B cell (primary cell): ENCODE results near the gene TMEM131L.

Experiments
- EZH2 ChIP-seq: IDR thresholded peaks from 2 replicates; pipeline ENCODE4 v1.6.1; 2012; ENCODE audit warnings: borderline replicate concordance, low read depth, mild to moderate bottlenecking, moderate library complexity, low read length; ENCODE audit not compliant: insufficient read depth, poor library complexity, severe bottlenecking
- TF ChIP-seq, protein P1 (sequence below): fragments of 200-600 bp; IDR thresholded peaks from one replicate; pipeline ENCODE4 v1.8.0; 2022; ENCODE audit warnings: antibody characterized with exemption, mild to moderate bottlenecking

DNA sequence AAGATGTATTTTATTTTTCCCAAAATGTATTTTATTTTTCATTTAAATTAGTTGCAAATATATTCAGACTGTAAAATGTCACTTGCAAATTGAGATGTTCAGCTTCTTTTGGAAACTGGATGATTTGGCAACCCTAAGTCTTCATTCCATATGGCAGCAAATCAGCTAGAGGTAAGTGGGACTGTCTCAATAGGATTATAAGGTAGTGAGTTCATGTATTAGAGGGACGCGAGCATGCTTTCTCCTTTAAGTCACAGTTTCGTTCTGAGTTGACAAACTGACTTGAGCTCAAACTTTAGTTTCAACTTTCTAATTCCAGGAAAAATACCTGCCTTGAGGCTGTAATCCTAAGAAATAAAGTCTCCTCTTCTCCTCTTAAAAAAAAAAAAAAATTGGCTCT, 44.2 kb upstream of the TMEM131L start:
- TF ChIP-seq, protein P1, sequence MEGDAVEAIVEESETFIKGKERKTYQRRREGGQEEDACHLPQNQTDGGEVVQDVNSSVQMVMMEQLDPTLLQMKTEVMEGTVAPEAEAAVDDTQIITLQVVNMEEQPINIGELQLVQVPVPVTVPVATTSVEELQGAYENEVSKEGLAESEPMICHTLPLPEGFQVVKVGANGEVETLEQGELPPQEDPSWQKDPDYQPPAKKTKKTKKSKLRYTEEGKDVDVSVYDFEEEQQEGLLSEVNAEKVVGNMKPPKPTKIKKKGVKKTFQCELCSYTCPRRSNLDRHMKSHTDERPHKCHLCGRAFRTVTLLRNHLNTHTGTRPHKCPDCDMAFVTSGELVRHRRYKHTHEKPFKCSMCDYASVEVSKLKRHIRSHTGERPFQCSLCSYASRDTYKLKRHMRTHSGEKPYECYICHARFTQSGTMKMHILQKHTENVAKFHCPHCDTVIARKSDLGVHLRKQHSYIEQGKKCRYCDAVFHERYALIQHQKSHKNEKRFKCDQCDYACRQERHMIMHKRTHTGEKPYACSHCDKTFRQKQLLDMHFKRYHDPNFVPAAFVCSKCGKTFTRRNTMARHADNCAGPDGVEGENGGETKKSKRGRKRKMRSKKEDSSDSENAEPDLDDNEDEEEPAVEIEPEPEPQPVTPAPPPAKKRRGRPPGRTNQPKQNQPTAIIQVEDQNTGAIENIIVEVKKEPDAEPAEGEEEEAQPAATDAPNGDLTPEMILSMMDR: no peak
- no peak for TF ChIP-seq EZH2
